ENCODE data around the gene TIMM50. TPM values are rescaled to one million over a fixed set of nuclear protein-coding genes. Genes with fewer than 3 reads are reported as not detected.

TIMM50 gene
- total and polyA plus RNA-seq, 2 of the 13 experiments (the other 11 are each of a cell fraction or from before 2014, with no cell fraction given) = 91.1 to 92.5 TPM

GRCh38 chr19:39435499-39436349 is 44.9 kb upstream of the TIMM50 start, which contains the start of gene RPS16 (continued):
- TF ChIP-seq ZNF704 (CRISPR knock-in tag; IDR thresholded peaks at IDR 0.05; ENCODE audit: borderline replicate concordance) = no peak
- TF ChIP-seq ZBTB38 (CRISPR knock-in tag; IDR thresholded peaks at IDR 0.05) = peak; percentile 89
- 0 out of 2 replicates have a peak, but pooled peaks have one; percentile 41 for TF ChIP-seq MLX (CRISPR knock-in tag; IDR thresholded peaks at IDR 0.05)
- TF ChIP-seq KLF9 (CRISPR knock-in tag; IDR thresholded peaks at IDR 0.05; ENCODE audit: low read depth) = 0 out of 2 replicates have a peak, but pooled peaks have one; percentile 28
- TF ChIP-seq ZBTB40 (IDR thresholded peaks at IDR 0.05) = peak; percentile 57; the same call in 1 of the 2 replicates
- peak; percentile 91; the same call in 1 of the 2 replicates for TF ChIP-seq ZBTB40 (CRISPR knock-in tag; IDR thresholded peaks at IDR 0.05)
- no peak for TF ChIP-seq NR1H2 (CRISPR knock-in tag; IDR thresholded peaks at IDR 0.05; ENCODE audit: borderline replicate concordance, low read depth)
- TF ChIP-seq ARID2 (CRISPR knock-in tag; IDR thresholded peaks at IDR 0.05; ENCODE audit: borderline replicate concordance) = peak; percentile 73; the same call in 1 of the 2 replicates
- peak; percentile 93 for TF ChIP-seq PCBP1 (IDR thresholded peaks at IDR 0.05; ENCODE audit: borderline replicate concordance, low read depth, low read length)
- TF ChIP-seq NFATC3 (CRISPR knock-in tag; IDR thresholded peaks at IDR 0.05) = peak; percentile 90
- TF ChIP-seq PRDM4 (CRISPR knock-in tag; IDR thresholded peaks at IDR 0.05; ENCODE audit: borderline replicate concordance) = no peak
- peak; percentile 98 for TF ChIP-seq SP4 (CRISPR knock-in tag; IDR thresholded peaks at IDR 0.05)
- TF ChIP-seq CREM (IDR thresholded peaks at IDR 0.05) = peak; percentile 74
- TF ChIP-seq CREM (CRISPR knock-in tag; IDR thresholded peaks at IDR 0.05) = no peak

All from HepG2 (cell line).